OCI-LY3 (cell line): Measurements from ENCODE around the gene TRPC3.

Experiments used
- CTCF ChIP-seq: fragments of 200-600, 300-600 bp; sonication (generic); IDR thresholded peaks from 2 replicates; pipeline ENCODE4 v1.5.1; 2014; ENCODE audit warnings: antibody characterized with exemption, low read length, low read depth
- EZH2phosphoT487 ChIP-seq: fragments of 200-600 bp; shearing (Covaris generic); IDR thresholded peaks from 2 replicates; pipeline ENCODE4 v1.6.1; 2018; ENCODE audit warnings: antibody characterized with exemption, mixed run types, low read depth

- TF ChIP-seq CTCF = no peak
- no peak for TF ChIP-seq EZH2phosphoT487
Measured at GRCh38 chr4:121936101-121936500, 15.8 kb downstream of the TRPC3 start.
